ENCODE results near the gene STARD9.
"Not testable (repeated sequence)": the region's sequence is repeated elsewhere in the genome, so short reads cannot be mapped to it uniquely, and the experiment has no call there.

The STARD9 gene

GRCh38 chr15:42591238-42591934, 16.0 kb downstream of the STARD9 start:
- DNase-seq, result no peak

GRCh38 chr15:42592716-42593115, 17.3 kb downstream of the STARD9 start:
- no peak for DNase-seq

- DNase-seq, result no peak
Measured at GRCh38 chr15:42593143-42593542, 17.7 kb downstream of the STARD9 start.

GRCh38 chr15:42594095-42594494, 18.7 kb downstream of the STARD9 start:
- no peak for DNase-seq

GRCh38 chr15:42595626-42596240, 20.3 kb downstream of the STARD9 start:
- DNase-seq, result no peak

- DNase-seq, result not testable (repeated sequence)
Measured at GRCh38 chr15:42601316-42601715, 25.9 kb downstream of the STARD9 start.

- DNase-seq, result no peak
Measured at GRCh38 chr15:42602501-42602900, 27.1 kb downstream of the STARD9 start.

GRCh38 chr15:42603978-42604377, 28.6 kb downstream of the STARD9 start:
- no peak for DNase-seq

- DNase-seq, result no peak
Measured at GRCh38 chr15:42604894-42605744, 29.7 kb downstream of the STARD9 start.

- DNase-seq, result no peak
Measured at GRCh38 chr15:42605796-42606195, 30.4 kb downstream of the STARD9 start.

- no peak for DNase-seq
Measured at GRCh38 chr15:42608110-42608531, 32.7 kb downstream of the STARD9 start.

- DNase-seq, result no peak
Measured at GRCh38 chr15:42608752-42609488, 33.5 kb downstream of the STARD9 start.

GRCh38 chr15:42611532-42611931, 36.1 kb downstream of the STARD9 start:
- no peak for DNase-seq

- DNase-seq, result no peak
Measured at GRCh38 chr15:42612367-42612912, 37.0 kb downstream of the STARD9 start.

- DNase-seq, result no peak
Measured at GRCh38 chr15:42616107-42616506, 40.7 kb downstream of the STARD9 start.

- DNase-seq, result no peak
Measured at GRCh38 chr15:42619656-42620371, 44.4 kb downstream of the STARD9 start.

GRCh38 chr15:42621386-42621785, 46.0 kb downstream of the STARD9 start:
- no peak for DNase-seq

GRCh38 chr15:42621996-42622925, 46.9 kb downstream of the STARD9 start:
- no peak for DNase-seq

GRCh38 chr15:42623951-42624350, 48.5 kb downstream of the STARD9 start:
- DNase-seq, result no peak

GRCh38 chr15:42627485-42627884, 52.1 kb downstream of the STARD9 start:
- DNase-seq, result no peak

- no peak for DNase-seq
Measured at GRCh38 chr15:42628761-42629160, 53.4 kb downstream of the STARD9 start.

Measured in NCI-H1105 (cell line).